ENCODE measurements around the gene XIRP2. TPM values are rescaled to one million over a fixed set of nuclear protein-coding genes. Genes with fewer than 3 reads are reported as not detected.

Gene XIRP2
- total and polyA plus RNA-seq, 7 experiments from 2014 or later: not detected

GRCh38 chr2:167293943-167294775 is 405.9 kb downstream of the XIRP2 start:
- CTCF ChIA-PET: no interaction called here
- Histone ChIP-seq H3K4me3 (ENCODE audit: low read length) (no peak overlapping the region), H3K36me3 (ENCODE audit: control insufficient read depth in 2 of 3, insufficient read depth in 3 of 3, low read length in 3 of 3) (no peaks in the 10 kb centered on the region), H3K4me1 (ENCODE audit: control insufficient read depth in 2 of 2, insufficient read depth in 2 of 2, low read length in 2 of 2) (peaks cover 0 to 7% of the 10 kb centered on the region in 2 donors), H3K27me3 (ENCODE audit: control insufficient read depth in 2 of 2, insufficient read depth in 2 of 2, low read length in 2 of 2) (peaks cover 0 to 6% of the 10 kb centered on the region in 2 donors), H3K9me3 (ENCODE audit: control insufficient read depth in 2 of 3, low read length in 3 of 3) (no peaks in the 10 kb centered on the region), H3K27ac (ENCODE audit: low read depth, low read length) (no peak overlapping the region)
- Mint-ChIP-seq H3K27me3 (peaks cover 34 to 57% (median 48%) of the 10 kb centered on the region in 5 donors), H3K4me3 (peak overlapping the region; percentile 76 to 89 (median 83)), H3K27ac (no peak overlapping the region), H3K36me3 (peaks cover 0 to 5% (median 0%) of the 10 kb centered on the region in 5 donors), H3K9me3 (peaks cover 0 to 6% (median 0%) of the 10 kb centered on the region in 11 donors), H3K4me1 (peaks cover 11 to 29% (median 15%) of the 10 kb centered on the region in 7 donors)
- intact Hi-C loops (cut with micrococcal nuclease): loop anchor here in 1 of 2 donors (10.0 kb wide), 2 partner anchors 821 to 1161 kb away; partner anchors contain the start of gene CERS6
- POLR2A ChIA-PET: no interaction called here
- no peak for ATAC-seq
- peak in 2 of 9 donors; percentile 0 to 3 for DNase-seq

GRCh38 chr2:167294776-167295140 is 406.5 kb downstream of the XIRP2 start:
- peaks cover 32 to 56% (median 48%) of the 10 kb centered on the region in 5 donors for H3K27me3 Mint-ChIP-seq
- no peak for DNase-seq
- Histone ChIP-seq H3K4me3 (ENCODE audit: low read length) (no peak overlapping the region), H3K27me3 (ENCODE audit: control insufficient read depth in 2 of 2, insufficient read depth in 2 of 2, low read length in 2 of 2) (peaks cover 0 to 6% of the 10 kb centered on the region in 2 donors), H3K9me3 (ENCODE audit: control insufficient read depth in 2 of 3, low read length in 3 of 3) (no peaks in the 10 kb centered on the region), H3K4me1 (ENCODE audit: control insufficient read depth in 2 of 2, insufficient read depth in 2 of 2, low read length in 2 of 2) (peaks cover 0 to 7% of the 10 kb centered on the region in 2 donors), H3K27ac (ENCODE audit: low read depth, low read length) (no peak overlapping the region), H3K36me3 (ENCODE audit: control insufficient read depth in 2 of 3, insufficient read depth in 3 of 3, low read length in 3 of 3) (no peaks in the 10 kb centered on the region)
- H3K4me1 Mint-ChIP-seq: peaks cover 11 to 29% (median 15%) of the 10 kb centered on the region in 7 donors
- peak overlapping the region; percentile 62 to 86 (median 79) for H3K4me3 Mint-ChIP-seq
- intact Hi-C loops (cut with micrococcal nuclease): loop anchor here in 1 of 2 donors (10.0 kb wide), 2 partner anchors 820 to 1160 kb away; partner anchors contain the start of gene CERS6
- no peak overlapping the region for H3K27ac Mint-ChIP-seq
- peaks cover 0 to 5% (median 0%) of the 10 kb centered on the region in 5 donors for H3K36me3 Mint-ChIP-seq
- CTCF ChIA-PET: no interaction called here
- POLR2A ChIA-PET: no interaction called here
- peaks cover 0 to 6% (median 0%) of the 10 kb centered on the region in 11 donors for H3K9me3 Mint-ChIP-seq
- ATAC-seq: no peak

- H3K4me1 ChIP-seq (ENCODE audit: control insufficient read depth in 2 of 2, insufficient read depth in 2 of 2, low read length in 2 of 2): peaks cover 0 to 7% of the 10 kb centered on the region in 2 donors
- DNase-seq: no peak
- ChIA-PET POLR2A (no interaction called here), CTCF (no interaction called here)
- H3K4me3 Mint-ChIP-seq: no peak overlapping the region
- peaks cover 0 to 6% of the 10 kb centered on the region in 2 donors for H3K27me3 ChIP-seq (ENCODE audit: control insufficient read depth in 2 of 2, insufficient read depth in 2 of 2, low read length in 2 of 2)
- H3K4me3 ChIP-seq (ENCODE audit: low read length): no peak overlapping the region
- no peak overlapping the region for H3K27ac ChIP-seq (ENCODE audit: low read depth, low read length)
- H3K36me3 Mint-ChIP-seq: peaks cover 0 to 5% (median 0%) of the 10 kb centered on the region in 5 donors
- peaks cover 25 to 35% (median 32%) of the 10 kb centered on the region in 5 donors for H3K27me3 Mint-ChIP-seq
- intact Hi-C loops (cut with micrococcal nuclease): loop anchor here in 1 of 2 donors (10.0 kb wide), 2 partner anchors 818 to 1158 kb away; partner anchors contain the start of gene CERS6
- H3K9me3 Mint-ChIP-seq: peaks cover 0 to 6% (median 0%) of the 10 kb centered on the region in 11 donors
- no peak for ATAC-seq
- no peaks in the 10 kb centered on the region for H3K36me3 ChIP-seq (ENCODE audit: control insufficient read depth in 2 of 3, insufficient read depth in 3 of 3, low read length in 3 of 3)
- H3K27ac Mint-ChIP-seq: no peak overlapping the region
- no peaks in the 10 kb centered on the region for H3K9me3 ChIP-seq (ENCODE audit: control insufficient read depth in 2 of 3, low read length in 3 of 3)
- peaks cover 11 to 18% (median 14%) of the 10 kb centered on the region in 7 donors for H3K4me1 Mint-ChIP-seq
Observed at GRCh38 chr2:167297292-167297691, 409.0 kb downstream of the XIRP2 start.

- H3K27ac Mint-ChIP-seq: no peak overlapping the region
- Histone ChIP-seq H3K36me3 (ENCODE audit: control insufficient read depth in 2 of 3, insufficient read depth in 3 of 3, low read length in 3 of 3) (no peaks in the 10 kb centered on the region), H3K27ac (ENCODE audit: low read depth, low read length) (no peak overlapping the region), H3K9me3 (ENCODE audit: control insufficient read depth in 2 of 3, low read length in 3 of 3) (no peaks in the 10 kb centered on the region), H3K27me3 (ENCODE audit: control insufficient read depth in 2 of 2, insufficient read depth in 2 of 2, low read length in 2 of 2) (peaks cover 0 to 6% of the 10 kb centered on the region in 2 donors), H3K4me3 (ENCODE audit: low read length) (no peak overlapping the region), H3K4me1 (ENCODE audit: control insufficient read depth in 2 of 2, insufficient read depth in 2 of 2, low read length in 2 of 2) (peaks cover 0 to 7% of the 10 kb centered on the region in 2 donors)
- peaks cover 22 to 35% (median 32%) of the 10 kb centered on the region in 5 donors for H3K27me3 Mint-ChIP-seq
- POLR2A ChIA-PET: no interaction called here
- DNase-seq (no peak), ATAC-seq (no peak)
- no peak overlapping the region for H3K4me3 Mint-ChIP-seq
- H3K9me3 Mint-ChIP-seq: peaks cover 0 to 6% (median 0%) of the 10 kb centered on the region in 11 donors
- peaks cover 11 to 17% (median 14%) of the 10 kb centered on the region in 7 donors for H3K4me1 Mint-ChIP-seq
- intact Hi-C loops (cut with micrococcal nuclease): loop anchor here in 1 of 2 donors (10.0 kb wide), 2 partner anchors 817 to 1157 kb away; partner anchors contain the start of gene CERS6
- CTCF ChIA-PET: no interaction called here
- H3K36me3 Mint-ChIP-seq: peaks cover 0 to 5% (median 0%) of the 10 kb centered on the region in 5 donors
Observed at GRCh38 chr2:167298017-167298416, 409.7 kb downstream of the XIRP2 start.
